Right lobe of liver (tissue), 4 donors: ENCODE data around the gene SNTB2.

Experiments used
- POLR2A ChIP-seq: fragments of 450-650 bp; IDR thresholded peaks from one replicate; pipeline ENCODE4 v1.6.1; 2017; ENCODE audit warnings: antibody characterized with exemption, mild to moderate bottlenecking
- TF ChIP-seq, protein P1 (sequence below), 4 donors: fragments of 200-600 bp in 3 of 4; fragments of 450-650 bp in 1 of 4; IDR thresholded peaks; one replicate each; pipeline versions ENCODE4 v1.5.1 to v1.8.0; 2016 to 2022; ENCODE audit warnings: antibody characterized with exemption in 4 of 4, mild to moderate bottlenecking in 2 of 4
- donor health status: DM: no; HTN: no; CAD: no.
- donor health status: DM: no; HTN: no; CAD: no.
- donor health status: DM: no; HTN: yes; CAD: no.

DNA sequence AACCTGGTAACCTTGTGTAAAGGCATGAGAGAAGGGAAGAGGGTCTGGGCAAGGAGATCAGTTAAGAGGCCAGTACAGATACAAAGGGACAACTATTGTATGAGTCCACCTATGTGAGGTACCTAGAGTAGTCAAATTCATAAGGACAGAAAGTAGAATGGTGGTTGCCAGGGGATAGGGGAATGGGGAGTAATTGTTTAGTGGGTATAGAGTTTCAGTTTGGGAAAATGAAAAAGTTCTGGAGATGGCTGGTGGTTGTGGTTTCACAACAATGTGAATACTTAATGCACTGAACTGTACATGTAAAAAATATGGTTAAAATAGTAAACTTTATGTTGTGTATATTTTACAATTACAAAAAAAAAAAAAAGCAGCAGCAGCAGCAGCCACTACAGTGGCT is 49.4 kb downstream of the SNTB2 start:
- TF ChIP-seq, protein P1, sequence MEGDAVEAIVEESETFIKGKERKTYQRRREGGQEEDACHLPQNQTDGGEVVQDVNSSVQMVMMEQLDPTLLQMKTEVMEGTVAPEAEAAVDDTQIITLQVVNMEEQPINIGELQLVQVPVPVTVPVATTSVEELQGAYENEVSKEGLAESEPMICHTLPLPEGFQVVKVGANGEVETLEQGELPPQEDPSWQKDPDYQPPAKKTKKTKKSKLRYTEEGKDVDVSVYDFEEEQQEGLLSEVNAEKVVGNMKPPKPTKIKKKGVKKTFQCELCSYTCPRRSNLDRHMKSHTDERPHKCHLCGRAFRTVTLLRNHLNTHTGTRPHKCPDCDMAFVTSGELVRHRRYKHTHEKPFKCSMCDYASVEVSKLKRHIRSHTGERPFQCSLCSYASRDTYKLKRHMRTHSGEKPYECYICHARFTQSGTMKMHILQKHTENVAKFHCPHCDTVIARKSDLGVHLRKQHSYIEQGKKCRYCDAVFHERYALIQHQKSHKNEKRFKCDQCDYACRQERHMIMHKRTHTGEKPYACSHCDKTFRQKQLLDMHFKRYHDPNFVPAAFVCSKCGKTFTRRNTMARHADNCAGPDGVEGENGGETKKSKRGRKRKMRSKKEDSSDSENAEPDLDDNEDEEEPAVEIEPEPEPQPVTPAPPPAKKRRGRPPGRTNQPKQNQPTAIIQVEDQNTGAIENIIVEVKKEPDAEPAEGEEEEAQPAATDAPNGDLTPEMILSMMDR (IDR thresholded peaks at IDR 0.05), result no peak
- no peak for TF ChIP-seq POLR2A
